NCI-H2196 (cell line): ENCODE results near the gene TOMM40L.
"Not testable (repeated sequence)": the region's sequence is repeated elsewhere in the genome, so short reads cannot be mapped to it uniquely, and the experiment has no call there.

ENCODE experiments used
- DNase-seq: peaks from one replicate; lab custom pipeline; 2025; ENCODE audit not compliant: unreplicated experiment; lab: John Stamatoyannopoulos, UW

The TOMM40L gene

GRCh38 chr1:161251579-161251978 lies 25.7 kb downstream of the TOMM40L start:
- no peak for DNase-seq

- not testable (repeated sequence) for DNase-seq
Measured at GRCh38 chr1:161255302-161255701, 29.4 kb downstream of the TOMM40L start.

- not testable (repeated sequence) for DNase-seq
Measured at GRCh38 chr1:161255955-161256520, 30.2 kb downstream of the TOMM40L start.

GRCh38 chr1:161257109-161257508 lies 31.2 kb downstream of the TOMM40L start:
- peak; percentile 4 for DNase-seq

- DNase-seq: peak; percentile 46
Measured at GRCh38 chr1:161258439-161259344, 32.8 kb downstream of the TOMM40L start, which contains the start of gene PCP4L1. Gene PCP4L1 (plus strand): TSS chr1:161258745. CDS start chr1:161258975, 230 bp downstream.

- no peak for DNase-seq
Measured at GRCh38 chr1:161259345-161259702, 33.5 kb downstream of the TOMM40L start.

- DNase-seq: no peak
Measured at GRCh38 chr1:161259765-161260164, 33.9 kb downstream of the TOMM40L start.

GRCh38 chr1:161260376-161261260 lies 34.8 kb downstream of the TOMM40L start:
- DNase-seq: no peak

GRCh38 chr1:161261261-161262235 lies 35.7 kb downstream of the TOMM40L start:
- DNase-seq: no peak

- DNase-seq: no peak
Measured at GRCh38 chr1:161265305-161265704, 39.4 kb downstream of the TOMM40L start.

GRCh38 chr1:161266202-161266601 lies 40.3 kb downstream of the TOMM40L start:
- no peak for DNase-seq

- no peak for DNase-seq
Measured at GRCh38 chr1:161266836-161267235, 41.0 kb downstream of the TOMM40L start.

GRCh38 chr1:161267321-161267720 lies 41.5 kb downstream of the TOMM40L start:
- no peak for DNase-seq

GRCh38 chr1:161273402-161273801 lies 47.5 kb downstream of the TOMM40L start:
- no peak for DNase-seq

GRCh38 chr1:161274874-161275273 lies 49.0 kb downstream of the TOMM40L start:
- no peak for DNase-seq
